ENCODE results near the gene TAF1C.

Gene TAF1C

GRCh38 chr16:84155771-84156170, 31.1 kb downstream of the TAF1C start:
- no peak for DNase-seq

- no peak for DNase-seq
Measured at GRCh38 chr16:84155226-84155625, 31.6 kb downstream of the TAF1C start.

GRCh38 chr16:84153660-84154214, 33.1 kb downstream of the TAF1C start:
- DNase-seq = no peak

GRCh38 chr16:84150926-84151325, 35.9 kb downstream of the TAF1C start:
- DNase-seq = no peak

DNA sequence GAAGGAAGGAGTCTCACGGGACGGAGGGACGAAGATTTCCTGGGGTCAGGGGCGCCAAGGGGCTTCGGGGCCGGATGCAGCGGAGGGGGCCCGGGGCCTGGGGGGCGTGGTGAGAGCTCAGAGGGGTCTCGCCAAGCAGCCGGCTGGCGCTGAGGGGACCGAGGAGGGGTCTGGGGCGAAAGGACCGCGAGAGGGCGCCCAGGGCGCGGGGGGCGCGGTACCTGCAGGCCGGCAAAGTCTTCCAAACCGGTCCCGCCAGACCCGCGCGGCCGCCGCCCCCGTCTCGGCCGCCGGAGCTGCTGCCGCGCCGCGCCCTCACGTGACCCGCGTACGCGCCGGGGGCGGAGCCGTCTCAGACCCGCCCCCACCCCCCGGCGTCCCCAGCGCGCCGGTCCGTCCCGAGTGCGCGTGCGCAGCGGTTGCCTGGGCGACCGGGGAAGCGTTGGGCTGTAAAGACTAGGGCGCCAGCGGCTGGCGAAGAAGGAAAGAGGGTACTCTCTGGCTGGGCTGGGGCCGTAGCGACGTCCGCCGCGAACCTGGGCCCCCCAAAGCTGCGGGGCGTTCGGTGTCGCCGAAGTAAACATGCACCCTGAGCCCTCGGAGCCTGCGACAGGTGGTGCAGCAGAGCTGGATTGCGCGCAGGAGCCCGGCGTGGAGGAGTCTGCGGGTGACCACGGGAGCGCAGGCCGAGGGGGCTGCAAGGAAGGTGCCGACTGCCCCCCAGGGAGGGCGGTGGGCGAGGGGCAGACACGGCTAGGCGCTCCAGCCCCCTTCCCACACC, 41.8 kb downstream of the TAF1C start, which contains the start of the genes DNAAF1 and HSDL1:
Gene DNAAF1, plus strand, starts transcription at position 450 of the 781 bp plus-strand sequence. Its CDS starts 133 bp downstream, at position 583.
Gene HSDL1, minus strand, starts transcription at position 319 of the 781 bp plus-strand sequence. CDS start 13,856 bp downstream, outside the sequence.
- DNase-seq = peak; percentile 89 to 96

DNA sequence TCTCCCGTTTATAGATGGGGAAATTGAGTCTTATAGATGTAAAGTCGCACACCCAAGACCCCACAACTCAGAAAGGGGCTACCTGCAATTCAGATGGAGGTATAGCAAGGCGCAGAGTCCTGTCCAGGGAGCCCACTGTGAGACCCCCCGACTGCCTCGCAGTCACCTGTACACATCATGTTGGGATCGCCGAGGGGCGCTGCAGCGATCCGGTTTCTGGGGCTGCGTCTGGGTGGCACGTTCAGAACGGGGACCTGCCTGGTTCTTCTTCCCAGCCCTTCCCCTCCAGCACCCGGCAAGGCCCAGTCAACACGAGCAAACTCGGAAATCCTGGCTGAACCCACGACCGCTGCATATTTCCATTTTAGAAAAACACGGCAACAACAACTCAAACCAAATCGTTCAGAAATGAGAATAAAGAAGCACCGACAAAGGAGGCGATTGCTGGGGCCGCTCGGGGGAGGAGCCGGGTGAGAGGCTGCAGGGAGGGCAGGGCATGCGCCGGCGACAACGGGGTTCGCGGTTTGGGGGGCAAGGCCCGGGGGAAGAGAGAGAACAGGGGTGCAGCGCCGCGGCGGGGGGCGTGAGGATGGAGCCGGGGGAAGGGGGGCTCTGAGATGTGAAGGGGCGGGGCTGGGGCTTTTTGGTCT, 42.5 kb downstream of the TAF1C start:
- peak; percentile 20 to 22 for DNase-seq

DNA sequence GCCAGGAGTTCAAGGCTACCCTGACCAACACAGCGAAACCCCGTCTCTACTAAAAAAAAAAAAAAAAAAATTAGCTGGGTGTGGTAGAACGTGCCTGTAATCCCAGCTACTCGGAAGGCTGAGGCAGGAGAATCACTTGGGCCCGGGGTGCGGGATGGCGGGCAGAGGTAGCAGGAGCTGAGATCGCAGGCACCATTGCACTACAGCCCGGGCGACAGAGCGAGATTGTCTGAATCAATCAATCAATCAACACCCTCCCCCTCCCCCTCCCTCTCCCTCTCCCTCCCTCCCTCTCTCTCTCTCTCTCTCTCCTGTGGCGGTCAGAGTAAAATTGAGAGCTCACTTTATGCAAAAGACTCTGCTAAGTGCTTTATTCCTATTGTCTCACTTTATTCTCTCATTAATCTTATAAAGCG, 43.1 kb downstream of the TAF1C start:
- DNase-seq = no peak

GRCh38 chr16:84143081-84143480, 43.8 kb downstream of the TAF1C start:
- no peak for DNase-seq

DNA sequence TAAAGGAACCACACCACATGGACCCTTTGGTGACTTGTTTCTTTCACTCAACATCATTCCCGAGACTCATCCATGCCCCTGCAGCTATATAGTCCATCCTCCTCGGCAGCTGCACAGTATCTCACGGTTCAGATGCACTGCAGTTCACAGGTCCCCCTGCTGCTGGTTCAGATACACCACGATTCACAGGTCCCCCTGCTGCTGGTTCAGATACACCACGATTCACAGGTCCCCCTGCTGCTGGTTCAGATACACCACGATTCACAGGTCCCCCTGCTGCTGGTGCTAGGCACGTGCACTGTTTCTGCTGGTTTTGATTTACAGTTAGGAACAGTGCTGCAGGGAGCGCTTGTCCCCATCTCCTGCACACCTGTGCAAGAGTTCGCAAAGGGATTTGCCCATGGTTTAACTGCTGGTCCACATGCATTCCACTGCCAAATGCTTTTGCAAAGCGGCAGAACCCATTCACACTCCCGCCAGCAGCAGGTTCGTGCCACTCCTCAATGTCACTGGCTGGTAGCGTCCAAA, 45.6 kb downstream of the TAF1C start:
- DNase-seq = no peak

- no peak for DNase-seq
Measured at GRCh38 chr16:84139628-84140258, 47.1 kb downstream of the TAF1C start.

DNA sequence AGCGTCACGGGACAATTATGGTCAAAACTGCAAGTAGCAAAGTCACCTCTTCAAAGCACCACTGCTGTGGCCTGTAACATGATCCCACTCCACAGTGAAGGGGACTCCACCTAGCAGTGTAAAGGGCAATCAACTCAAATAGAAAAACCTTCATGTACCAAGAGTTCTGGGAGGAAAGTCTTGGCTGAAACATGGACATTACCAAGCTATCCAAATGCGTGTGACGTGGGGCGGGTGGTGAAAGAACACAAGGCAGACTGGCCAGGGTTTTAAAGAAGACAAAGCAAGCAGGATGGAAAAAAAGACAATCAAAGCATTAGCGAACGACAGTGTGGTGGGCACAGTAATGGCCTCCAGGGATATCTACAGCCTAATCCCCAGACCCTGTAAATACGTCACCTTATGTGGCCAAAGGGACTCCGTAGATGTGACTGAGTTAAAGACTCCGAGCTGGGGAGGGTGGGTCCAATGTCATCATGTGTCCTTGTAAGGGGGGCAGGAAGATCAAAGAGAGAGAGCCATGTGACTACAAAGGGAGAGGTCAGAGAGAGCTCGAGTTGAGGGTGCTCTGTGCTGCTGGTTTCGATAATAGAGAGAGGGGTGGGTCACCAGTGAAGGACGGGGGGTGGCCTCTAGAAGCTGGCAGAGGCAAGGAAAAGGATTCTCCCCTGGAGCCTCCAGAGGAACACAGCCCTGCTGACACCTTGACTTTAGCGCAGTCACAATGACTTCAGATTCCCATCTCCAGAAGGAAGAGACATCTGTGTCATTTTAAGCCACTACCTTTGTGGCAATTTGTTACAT, 47.8 kb downstream of the TAF1C start:
- no peak for DNase-seq

GRCh38 chr16:84138500-84138823, 48.4 kb downstream of the TAF1C start:
- DNase-seq = no peak

GRCh38 chr16:84137769-84138357, 49.0 kb downstream of the TAF1C start:
- no peak for DNase-seq

DNA sequence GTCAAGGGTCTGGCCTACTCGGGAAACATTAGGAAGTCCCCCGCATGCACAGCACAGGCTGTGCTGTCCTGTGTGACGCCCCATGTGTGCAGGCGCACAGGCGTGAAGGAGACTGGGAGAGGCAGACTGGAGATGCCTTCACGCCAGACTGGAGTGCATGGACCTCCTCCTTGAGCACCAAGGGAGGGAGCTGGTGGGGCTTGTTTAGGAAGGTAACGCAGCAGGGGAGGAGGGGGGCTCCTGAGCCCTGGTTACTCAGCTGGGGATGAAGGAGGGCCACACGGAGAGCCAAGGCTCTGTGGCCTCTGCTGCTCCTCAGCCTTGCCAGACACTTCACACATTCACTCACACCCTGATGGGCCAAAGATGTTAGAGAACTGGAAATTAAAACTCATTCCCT, 49.6 kb downstream of the TAF1C start:
- no peak for DNase-seq

GRCh38 chr16:84136331-84137125, 50.3 kb downstream of the TAF1C start:
- DNase-seq = no peak

- DNase-seq = no peak
Measured at GRCh38 chr16:84132527-84133285, 54.2 kb downstream of the TAF1C start.

DNA sequence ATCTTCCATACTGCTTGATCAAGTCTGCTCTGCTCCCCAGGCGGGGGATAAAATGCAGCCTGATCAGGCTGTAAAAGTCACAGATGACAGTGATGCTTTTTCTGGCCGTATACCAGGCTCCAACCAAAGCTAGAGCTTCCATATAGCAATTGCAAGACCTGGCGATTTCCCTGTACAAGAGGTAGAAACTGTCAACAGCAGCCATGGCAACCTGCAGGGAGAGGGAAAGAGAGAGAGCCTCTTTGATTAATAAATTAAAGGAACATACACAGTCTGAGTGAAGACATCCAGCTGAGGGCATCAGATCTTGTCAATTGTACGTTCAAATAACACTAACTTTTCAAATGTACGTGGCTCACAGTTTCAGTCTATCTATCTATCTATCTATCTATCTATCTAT, 55.7 kb downstream of the TAF1C start:
- DNase-seq = no peak
